Activated CD4-positive, CD25-positive, alpha-beta regulatory T cell treated with anti-CD3 and anti-CD28 coated beads, Interleukin-2, amount 50 U/mL, for 16 hours (primary cell): ENCODE measurements around the gene MYH6.

Source experiments
- DNase-seq: peaks from one replicate; pipeline ENCODE4 v3.0.0-alpha.2; 2020; ENCODE audit warnings: low read depth, low spot score

The MYH6 gene

GRCh38 chr14:23377573-23378563 lies 30.2 kb downstream of the MYH6 start:
- no peak for DNase-seq

- no peak for DNase-seq
Measured at GRCh38 chr14:23377198-23377550, 30.9 kb downstream of the MYH6 start.

- no peak for DNase-seq
Measured at GRCh38 chr14:23376482-23377197, 31.4 kb downstream of the MYH6 start, which contains the start of gene CMTM5. TSS of gene CMTM5 (plus strand) at chr14:23377046. CDS start at chr14:23377252, 206 bp downstream.

GRCh38 chr14:23375527-23376251 lies 32.4 kb downstream of the MYH6 start:
- DNase-seq, result no peak

- DNase-seq, result no peak
Measured at GRCh38 chr14:23373041-23373440, 35.0 kb downstream of the MYH6 start.

GRCh38 chr14:23372509-23372908 lies 35.6 kb downstream of the MYH6 start, which contains the start of gene IL25:
TSS of gene IL25 (plus strand) at chr14:23372809.
- DNase-seq, result no peak

GRCh38 chr14:23371865-23372264 lies 36.2 kb downstream of the MYH6 start:
- DNase-seq, result no peak

GRCh38 chr14:23370221-23370620 lies 37.9 kb downstream of the MYH6 start:
- DNase-seq, result no peak

GRCh38 chr14:23366426-23366921 lies 41.6 kb downstream of the MYH6 start:
- DNase-seq, result no peak

- no peak for DNase-seq
Measured at GRCh38 chr14:23365732-23366425, 42.2 kb downstream of the MYH6 start.

- DNase-seq, result no peak
Measured at GRCh38 chr14:23365036-23365731, 42.9 kb downstream of the MYH6 start, which contains the start of gene EFS. TSS of gene EFS (minus strand) at chr14:23365172. CDS start at chr14:23365025, 147 bp downstream.

GRCh38 chr14:23364164-23365035 lies 43.7 kb downstream of the MYH6 start:
- no peak for DNase-seq

- no peak for DNase-seq
Measured at GRCh38 chr14:23362200-23362599, 45.9 kb downstream of the MYH6 start.

GRCh38 chr14:23361763-23362162 lies 46.3 kb downstream of the MYH6 start:
- no peak for DNase-seq

GRCh38 chr14:23361320-23361719 lies 46.8 kb downstream of the MYH6 start:
- DNase-seq, result no peak

GRCh38 chr14:23360496-23360895 lies 47.6 kb downstream of the MYH6 start:
- no peak for DNase-seq

GRCh38 chr14:23359722-23360447 lies 48.2 kb downstream of the MYH6 start:
- no peak for DNase-seq

GRCh38 chr14:23359167-23359626 lies 48.9 kb downstream of the MYH6 start:
- no peak for DNase-seq
